Tibial nerve (tissue), 3 donors: ENCODE measurements around the gene ANXA1.

Experiments used
- CTCF ChIP-seq, 5 experiments: fragments of 200-600 bp in 3 of 5; fragments of 450-650 bp in 2 of 5; sonication (generic) in 3 of 5; IDR thresholded peaks; one replicate each; pipeline ENCODE4 v1.5.1; 2016 to 2019; ENCODE audit warnings: antibody characterized with exemption in 5 of 5, mild to moderate bottlenecking in 3 of 5, moderate library complexity in 2 of 5
- POLR2A ChIP-seq, 2 donors: fragments of 450-650 bp; IDR thresholded peaks; one replicate each; pipeline ENCODE4 v1.6.1; 2017; ENCODE audit warnings: antibody characterized with exemption in 2 of 2, mild to moderate bottlenecking in 2 of 2, moderate library complexity in 2 of 2

- TF ChIP-seq CTCF (IDR thresholded peaks at IDR 0.05) = no peak
- no peak for TF ChIP-seq POLR2A (IDR thresholded peaks at IDR 0.05)
Observed at GRCh38 chr9:73215249-73215648, 63.6 kb downstream of the ANXA1 start.
